Measurements from ENCODE around the gene PLCB4. TPM values are rescaled to one million over a fixed set of nuclear protein-coding genes. Genes with fewer than 3 reads are reported as not detected.

Gene PLCB4
- polyA plus RNA-seq, 1 of the 3 experiments (the other 2 are of a cell fraction) = 5.5 TPM

DNA sequence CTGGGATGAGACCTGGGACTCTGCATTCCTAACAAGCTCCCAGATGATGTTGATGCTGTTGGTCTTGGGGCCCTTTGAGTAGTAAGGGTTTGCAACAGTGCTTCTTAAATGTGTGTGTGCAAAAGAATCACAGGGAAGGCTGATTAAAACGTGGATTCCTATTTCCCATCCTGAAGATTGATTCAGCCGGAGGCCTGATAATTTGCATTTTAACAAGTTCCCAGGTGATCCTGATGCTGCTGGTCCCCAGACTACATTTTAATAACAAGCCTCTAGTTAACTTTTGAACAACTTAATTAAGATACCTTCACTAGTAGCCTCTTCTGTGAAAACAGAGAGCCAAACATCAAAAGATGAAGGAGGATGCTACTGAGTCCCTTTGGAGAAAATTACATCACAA is 289.1 kb downstream of the PLCB4 start:
- no peak overlapping the region for H3K4me3 ChIP-seq (ENCODE audit: low read depth in 2 of 2, low read length in 1 of 2)
- WGBS (ENCODE audit: low lambda C conversion rate) = 89% methylated on average over 2 of the region's 2 CpGs
- no peaks in the 10 kb centered on the region for H3K27me3 ChIP-seq (ENCODE audit: insufficient read depth)
- no peaks in the 10 kb centered on the region for H3K79me2 ChIP-seq (ENCODE audit: insufficient read depth)
- POLR2A ChIA-PET = no interaction called here
- no peak overlapping the region for H3K9ac ChIP-seq
- TF ChIP-seq, protein P1, sequence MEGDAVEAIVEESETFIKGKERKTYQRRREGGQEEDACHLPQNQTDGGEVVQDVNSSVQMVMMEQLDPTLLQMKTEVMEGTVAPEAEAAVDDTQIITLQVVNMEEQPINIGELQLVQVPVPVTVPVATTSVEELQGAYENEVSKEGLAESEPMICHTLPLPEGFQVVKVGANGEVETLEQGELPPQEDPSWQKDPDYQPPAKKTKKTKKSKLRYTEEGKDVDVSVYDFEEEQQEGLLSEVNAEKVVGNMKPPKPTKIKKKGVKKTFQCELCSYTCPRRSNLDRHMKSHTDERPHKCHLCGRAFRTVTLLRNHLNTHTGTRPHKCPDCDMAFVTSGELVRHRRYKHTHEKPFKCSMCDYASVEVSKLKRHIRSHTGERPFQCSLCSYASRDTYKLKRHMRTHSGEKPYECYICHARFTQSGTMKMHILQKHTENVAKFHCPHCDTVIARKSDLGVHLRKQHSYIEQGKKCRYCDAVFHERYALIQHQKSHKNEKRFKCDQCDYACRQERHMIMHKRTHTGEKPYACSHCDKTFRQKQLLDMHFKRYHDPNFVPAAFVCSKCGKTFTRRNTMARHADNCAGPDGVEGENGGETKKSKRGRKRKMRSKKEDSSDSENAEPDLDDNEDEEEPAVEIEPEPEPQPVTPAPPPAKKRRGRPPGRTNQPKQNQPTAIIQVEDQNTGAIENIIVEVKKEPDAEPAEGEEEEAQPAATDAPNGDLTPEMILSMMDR (IDR thresholded peaks at IDR 0.05) = no peak
- no peak for TF ChIP-seq RFX5 (IDR thresholded peaks at IDR 0.05; ENCODE audit: low read length)
- TF ChIP-seq IRF3 (IDR thresholded peaks at IDR 0.05; ENCODE audit: low read depth, low read length) = no peak
- TF ChIP-seq POLR2AphosphoS5 (IDR thresholded peaks at IDR 0.05; ENCODE audit: low read depth, low read length) = no peak
- no peak for TF ChIP-seq FOXM1 (IDR thresholded peaks at IDR 0.05; ENCODE audit: low read depth)
- no peak for TF ChIP-seq MEF2A (IDR thresholded peaks at IDR 0.05; ENCODE audit: borderline replicate concordance, low read depth)
- TF ChIP-seq TEAD4 (IDR thresholded peaks at IDR 0.05; ENCODE audit: borderline replicate concordance, insufficient read depth) = no peak
- TF ChIP-seq YY1 (IDR thresholded peaks at IDR 0.05; ENCODE audit: low read depth) = no peak
- TF ChIP-seq, protein P2, sequence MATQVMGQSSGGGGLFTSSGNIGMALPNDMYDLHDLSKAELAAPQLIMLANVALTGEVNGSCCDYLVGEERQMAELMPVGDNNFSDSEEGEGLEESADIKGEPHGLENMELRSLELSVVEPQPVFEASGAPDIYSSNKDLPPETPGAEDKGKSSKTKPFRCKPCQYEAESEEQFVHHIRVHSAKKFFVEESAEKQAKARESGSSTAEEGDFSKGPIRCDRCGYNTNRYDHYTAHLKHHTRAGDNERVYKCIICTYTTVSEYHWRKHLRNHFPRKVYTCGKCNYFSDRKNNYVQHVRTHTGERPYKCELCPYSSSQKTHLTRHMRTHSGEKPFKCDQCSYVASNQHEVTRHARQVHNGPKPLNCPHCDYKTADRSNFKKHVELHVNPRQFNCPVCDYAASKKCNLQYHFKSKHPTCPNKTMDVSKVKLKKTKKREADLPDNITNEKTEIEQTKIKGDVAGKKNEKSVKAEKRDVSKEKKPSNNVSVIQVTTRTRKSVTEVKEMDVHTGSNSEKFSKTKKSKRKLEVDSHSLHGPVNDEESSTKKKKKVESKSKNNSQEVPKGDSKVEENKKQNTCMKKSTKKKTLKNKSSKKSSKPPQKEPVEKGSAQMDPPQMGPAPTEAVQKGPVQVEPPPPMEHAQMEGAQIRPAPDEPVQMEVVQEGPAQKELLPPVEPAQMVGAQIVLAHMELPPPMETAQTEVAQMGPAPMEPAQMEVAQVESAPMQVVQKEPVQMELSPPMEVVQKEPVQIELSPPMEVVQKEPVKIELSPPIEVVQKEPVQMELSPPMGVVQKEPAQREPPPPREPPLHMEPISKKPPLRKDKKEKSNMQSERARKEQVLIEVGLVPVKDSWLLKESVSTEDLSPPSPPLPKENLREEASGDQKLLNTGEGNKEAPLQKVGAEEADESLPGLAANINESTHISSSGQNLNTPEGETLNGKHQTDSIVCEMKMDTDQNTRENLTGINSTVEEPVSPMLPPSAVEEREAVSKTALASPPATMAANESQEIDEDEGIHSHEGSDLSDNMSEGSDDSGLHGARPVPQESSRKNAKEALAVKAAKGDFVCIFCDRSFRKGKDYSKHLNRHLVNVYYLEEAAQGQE (IDR thresholded peaks at IDR 0.05; ENCODE audit: low read depth, low read length) = no peak
- no peak for TF ChIP-seq GATA2 (CRISPR knock-in tag; IDR thresholded peaks at IDR 0.05)
- TF ChIP-seq USF2 (IDR thresholded peaks at IDR 0.05; ENCODE audit: borderline replicate concordance, low read depth, low read length) = no peak
- TF ChIP-seq EZH2phosphoT487 (IDR thresholded peaks at IDR 0.05; ENCODE audit: borderline replicate concordance, low read depth) = no peak
- no peak for TF ChIP-seq FOXJ3 (CRISPR knock-in tag; IDR thresholded peaks at IDR 0.05)
- no peak for TF ChIP-seq SIN3A (IDR thresholded peaks at IDR 0.05; ENCODE audit: borderline replicate concordance, low read depth, low read length)
- TF ChIP-seq, protein P3, sequence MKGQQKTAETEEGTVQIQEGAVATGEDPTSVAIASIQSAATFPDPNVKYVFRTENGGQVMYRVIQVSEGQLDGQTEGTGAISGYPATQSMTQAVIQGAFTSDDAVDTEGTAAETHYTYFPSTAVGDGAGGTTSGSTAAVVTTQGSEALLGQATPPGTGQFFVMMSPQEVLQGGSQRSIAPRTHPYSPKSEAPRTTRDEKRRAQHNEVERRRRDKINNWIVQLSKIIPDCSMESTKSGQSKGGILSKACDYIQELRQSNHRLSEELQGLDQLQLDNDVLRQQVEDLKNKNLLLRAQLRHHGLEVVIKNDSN (IDR thresholded peaks at IDR 0.05; ENCODE audit: borderline replicate concordance, low read depth) = no peak
- TF ChIP-seq RCOR1 (IDR thresholded peaks at IDR 0.05; ENCODE audit: low read length) = no peak
- no peak for TF ChIP-seq JUND (IDR thresholded peaks at IDR 0.05)
- no peak for TF ChIP-seq MAX (IDR thresholded peaks at IDR 0.05; ENCODE audit: low read depth)
- no peak for TF ChIP-seq CHD2 (IDR thresholded peaks at IDR 0.05; ENCODE audit: low read length, partially characterized antibody)
- H3K27ac ChIP-seq (ENCODE audit: low read depth in 2 of 2, low read length in 1 of 2) = no peak overlapping the region
- H3K9me2 ChIP-seq = no peaks in the 10 kb centered on the region
- CTCF ChIA-PET = interaction anchor here (0.8 to 2.1 kb wide), 3 partner anchors 10 to 505 kb away, joined by 3 to 6 read pairs (median 3); no protein-coding TSS in a partner anchor
- H3K9me3 ChIP-seq = no peaks in the 10 kb centered on the region
- H2AFZ ChIP-seq (ENCODE audit: low read depth) = no peak overlapping the region
- no peak for DNase-seq
- H4K20me1 ChIP-seq (ENCODE audit: insufficient read depth) = no peaks in the 10 kb centered on the region
- peaks cover 1 to 3% of the 10 kb centered on the region in 2 experiments for H3K36me3 ChIP-seq (replicated peaks in 1 of 2; ENCODE audit: control insufficient read depth in 1 of 2, insufficient read depth in 2 of 2, low read length in 1 of 2)
- no peak overlapping the region for H3K4me2 ChIP-seq
- no peaks in the 10 kb centered on the region for H3F3A ChIP-seq (replicated peaks; ENCODE audit: insufficient read depth)
- H3K4me1 ChIP-seq (ENCODE audit: control insufficient read depth in 1 of 2, insufficient read depth in 2 of 2, low read depth in 1 of 2, low read length in 1 of 2) = peaks cover 4 to 10% of the 10 kb centered on the region in 2 experiments; a peak in 1 of 4 replicates

All from SK-N-SH (cell line).